ENCODE data around the gene ADM. TPM values are rescaled to one million over a fixed set of nuclear protein-coding genes. Genes with fewer than 3 reads are reported as not detected.

ADM gene
- polyA plus RNA-seq, 2 of the 4 experiments (the other 2 are of a cell fraction) = 66.3 to 72.1 TPM

DNA sequence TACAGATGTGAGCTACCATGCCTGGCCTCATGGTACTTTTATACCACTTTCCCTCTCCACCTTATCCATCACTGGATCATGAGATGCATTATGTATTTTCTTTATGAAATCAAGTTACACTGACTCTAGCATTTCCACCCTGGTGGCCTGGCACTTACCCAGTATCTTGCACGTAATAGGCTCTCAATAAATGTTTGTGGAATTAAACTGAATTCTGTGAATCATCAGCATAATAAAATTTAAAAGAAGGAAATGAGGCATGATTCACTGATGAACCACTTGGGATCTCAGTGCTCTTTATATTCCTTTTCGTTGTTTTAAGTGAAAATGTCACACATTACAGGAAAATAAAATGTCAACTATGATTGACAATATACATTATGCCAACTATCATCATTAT, 25.1 kb downstream of the ADM start:
- Histone ChIP-seq H3K4me1 (peaks cover 51% of the 10 kb centered on the region), H3K9me3 (0 out of 3 replicates have a peak, but pooled peaks cover 2% of the 10 kb centered on the region), H3K4me3 (no peak overlapping the region), H3K27ac (peak overlapping the region; percentile 43 to 68; a peak in 5 of 6 replicates), H3K4me2 (peak overlapping the region; percentile 23)
- ChIA-PET CTCF (interaction anchor here (1.0 to 13.0 kb wide), 3 partner anchors 15 to 37 kb away, joined by 3 to 188 read pairs (median 59); partner anchors contain the start of gene ADM), POLR2A (no interaction called here)
- WGBS (ENCODE audit: missing lambda C conversion rate) = 23% methylated on average over 2 of the region's 2 CpGs
- ATAC-seq (no peak; a peak in 1 of 6 replicates), FAIRE-seq (peak; percentile 7), DNase-seq (ENCODE audit: low read depth in 1 of 2, low spot score in 1 of 2) (peak in 1 of 2 experiments; percentile 51)
- TF ChIP-seq JUNB (IDR thresholded peaks at IDR 0.05) = peak; percentile 63
- no peak for TF ChIP-seq HOXA7 (CRISPR knock-in tag; IDR thresholded peaks at IDR 0.05)
- peak; percentile 45; the same call in 1 of the 2 replicates for TF ChIP-seq GATA3 (IDR thresholded peaks at IDR 0.05; ENCODE audit: borderline replicate concordance)
- no peak for TF ChIP-seq NFE2L2 (conservative IDR thresholded peaks at IDR 0.05; ENCODE audit: low read length)
- no peak for TF ChIP-seq EP300 (IDR thresholded peaks at IDR 0.05)
- TF ChIP-seq BCL3 (IDR thresholded peaks at IDR 0.05) = no peak
- no peak for TF ChIP-seq MYC (IDR thresholded peaks at IDR 0.05; ENCODE audit: borderline replicate concordance, low read length)
- peak; percentile 19; the same call in 1 of the 2 replicates for TF ChIP-seq FOSL2 (IDR thresholded peaks at IDR 0.05)
- TF ChIP-seq FOSL2 (CRISPR knock-in tag; IDR thresholded peaks at IDR 0.05) = no peak
- TF ChIP-seq, protein P1, sequence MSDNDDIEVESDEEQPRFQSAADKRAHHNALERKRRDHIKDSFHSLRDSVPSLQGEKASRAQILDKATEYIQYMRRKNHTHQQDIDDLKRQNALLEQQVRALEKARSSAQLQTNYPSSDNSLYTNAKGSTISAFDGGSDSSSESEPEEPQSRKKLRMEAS (IDR thresholded peaks at IDR 0.05) = no peak
- TF ChIP-seq SREBF2 (IDR thresholded peaks at IDR 0.05) = no peak
- no peak for TF ChIP-seq NR3C1 (IDR thresholded peaks at IDR 0.05)
- no peak for TF ChIP-seq PHF8 (IDR thresholded peaks at IDR 0.05; ENCODE audit: borderline replicate concordance, low read depth)
- TF ChIP-seq, protein P2, sequence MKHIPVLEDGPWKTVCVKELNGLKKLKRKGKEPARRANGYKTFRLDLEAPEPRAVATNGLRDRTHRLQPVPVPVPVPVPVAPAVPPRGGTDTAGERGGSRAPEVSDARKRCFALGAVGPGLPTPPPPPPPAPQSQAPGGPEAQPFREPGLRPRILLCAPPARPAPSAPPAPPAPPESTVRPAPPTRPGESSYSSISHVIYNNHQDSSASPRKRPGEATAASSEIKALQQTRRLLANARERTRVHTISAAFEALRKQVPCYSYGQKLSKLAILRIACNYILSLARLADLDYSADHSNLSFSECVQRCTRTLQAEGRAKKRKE (CRISPR knock-in tag; IDR thresholded peaks at IDR 0.05; ENCODE audit: low read depth) = no peak
- TF ChIP-seq PBX3 (IDR thresholded peaks at IDR 0.05) = no peak
- TF ChIP-seq, protein P3, sequence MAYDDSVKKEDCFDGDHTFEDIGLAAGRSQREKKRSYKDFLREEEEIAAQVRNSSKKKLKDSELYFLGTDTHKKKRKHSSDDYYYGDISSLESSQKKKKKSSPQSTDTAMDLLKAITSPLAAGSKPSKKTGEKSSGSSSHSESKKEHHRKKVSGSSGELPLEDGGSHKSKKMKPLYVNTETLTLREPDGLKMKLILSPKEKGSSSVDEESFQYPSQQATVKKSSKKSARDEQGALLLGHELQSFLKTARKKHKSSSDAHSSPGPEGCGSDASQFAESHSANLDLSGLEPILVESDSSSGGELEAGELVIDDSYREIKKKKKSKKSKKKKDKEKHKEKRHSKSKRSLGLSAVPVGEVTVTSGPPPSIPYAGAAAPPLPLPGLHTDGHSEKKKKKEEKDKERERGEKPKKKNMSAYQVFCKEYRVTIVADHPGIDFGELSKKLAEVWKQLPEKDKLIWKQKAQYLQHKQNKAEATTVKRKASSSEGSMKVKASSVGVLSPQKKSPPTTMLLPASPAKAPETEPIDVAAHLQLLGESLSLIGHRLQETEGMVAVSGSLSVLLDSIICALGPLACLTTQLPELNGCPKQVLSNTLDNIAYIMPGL (CRISPR knock-in tag; IDR thresholded peaks at IDR 0.05; ENCODE audit: borderline replicate concordance) = no peak
- TF ChIP-seq HOXB13 (CRISPR knock-in tag; IDR thresholded peaks at IDR 0.05; ENCODE audit: low read depth) = no peak
- TF ChIP-seq POLR2A (IDR thresholded peaks at IDR 0.05; ENCODE audit: low read length) = no peak
- TF ChIP-seq HDAC2 (IDR thresholded peaks at IDR 0.05) = no peak
- TF ChIP-seq RNF2 (IDR thresholded peaks at IDR 0.05; ENCODE audit: borderline replicate concordance, low read depth) = no peak
- TF ChIP-seq CHD4 (IDR thresholded peaks at IDR 0.05; ENCODE audit: borderline replicate concordance) = no peak
- TF ChIP-seq TP53 (CRISPR knock-in tag; IDR thresholded peaks at IDR 0.05) = no peak

GRCh38 chr11:10331548-10332289, 26.8 kb downstream of the ADM start:
- TF ChIP-seq, protein P1 (IDR thresholded peaks at IDR 0.05) = no peak
- TF ChIP-seq RCOR1 (IDR thresholded peaks at IDR 0.05; ENCODE audit: low read depth, low read length) = no peak
- TF ChIP-seq ZFP36 (IDR thresholded peaks at IDR 0.05; ENCODE audit: borderline replicate concordance, partially characterized antibody) = no peak
- TF ChIP-seq, protein P4, sequence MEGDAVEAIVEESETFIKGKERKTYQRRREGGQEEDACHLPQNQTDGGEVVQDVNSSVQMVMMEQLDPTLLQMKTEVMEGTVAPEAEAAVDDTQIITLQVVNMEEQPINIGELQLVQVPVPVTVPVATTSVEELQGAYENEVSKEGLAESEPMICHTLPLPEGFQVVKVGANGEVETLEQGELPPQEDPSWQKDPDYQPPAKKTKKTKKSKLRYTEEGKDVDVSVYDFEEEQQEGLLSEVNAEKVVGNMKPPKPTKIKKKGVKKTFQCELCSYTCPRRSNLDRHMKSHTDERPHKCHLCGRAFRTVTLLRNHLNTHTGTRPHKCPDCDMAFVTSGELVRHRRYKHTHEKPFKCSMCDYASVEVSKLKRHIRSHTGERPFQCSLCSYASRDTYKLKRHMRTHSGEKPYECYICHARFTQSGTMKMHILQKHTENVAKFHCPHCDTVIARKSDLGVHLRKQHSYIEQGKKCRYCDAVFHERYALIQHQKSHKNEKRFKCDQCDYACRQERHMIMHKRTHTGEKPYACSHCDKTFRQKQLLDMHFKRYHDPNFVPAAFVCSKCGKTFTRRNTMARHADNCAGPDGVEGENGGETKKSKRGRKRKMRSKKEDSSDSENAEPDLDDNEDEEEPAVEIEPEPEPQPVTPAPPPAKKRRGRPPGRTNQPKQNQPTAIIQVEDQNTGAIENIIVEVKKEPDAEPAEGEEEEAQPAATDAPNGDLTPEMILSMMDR (IDR thresholded peaks at IDR 0.05) = no peak
- TF ChIP-seq CEBPB (IDR thresholded peaks at IDR 0.05) = no peak
- no peak for TF ChIP-seq RAD21 (conservative IDR thresholded peaks at IDR 0.05 in 1 of 2, IDR thresholded peaks at IDR 0.05 in 1 of 2)
- no peak for FAIRE-seq
- Histone ChIP-seq H3K9me3 (0 out of 3 replicates have a peak, but pooled peaks cover 2% of the 10 kb centered on the region), H3K4me2 (no peak overlapping the region), H3K4me1 (peaks cover 34% of the 10 kb centered on the region), H3K27ac (peak overlapping the region in 1 of 2 experiments; percentile 73; a peak in 3 of 6 replicates), H3K4me3 (no peak overlapping the region)
- no peak for DNase-seq (ENCODE audit: low read depth in 1 of 2, low spot score in 1 of 2)
- WGBS (ENCODE audit: missing lambda C conversion rate) = 83% methylated on average over 6 of the region's 6 CpGs
- ATAC-seq = no peak
- ChIA-PET CTCF (interaction anchor here (1.2 to 13.0 kb wide), 2 partner anchors 8 to 25 kb away, joined by 4 to 188 read pairs; partner anchors contain the start of gene ADM), POLR2A (no interaction called here)

All from A549 (cell line).